HG03575 (cell line): ENCODE data around the gene F7.
"Not testable (repeated sequence)": the region's sequence is repeated elsewhere in the genome, so short reads cannot be mapped to it uniquely, and the experiment has no call there.

Experiments used
- ATAC-seq: cut with Tn5 transposase; IDR thresholded peaks from one replicate; pipeline ENCODE4 v1.9.1; 2021; ENCODE audit not compliant: unreplicated experiment, insufficient number of reproducible peaks, low FRiP score; ENCODE audit errors: extremely low read depth

Gene F7

GRCh38 chr13:113157929-113158747 lies 52.5 kb downstream of the F7 start, which contains the start of gene PROZ:
Gene PROZ, plus strand, starts transcription at chr13:113158648. Its CDS starts 13 bp downstream, at chr13:113158661.
- no peak for ATAC-seq

- no peak for ATAC-seq
These were observed 53.4 kb downstream of the F7 start for GRCh38 chr13:113158946-113159345.

- ATAC-seq: no peak
These were observed 54.1 kb downstream of the F7 start for GRCh38 chr13:113159701-113160100.

GRCh38 chr13:113160983-113161382 lies 55.4 kb downstream of the F7 start:
- no peak for ATAC-seq

- no peak for ATAC-seq
These were observed 55.8 kb downstream of the F7 start for GRCh38 chr13:113161433-113161832.

- ATAC-seq: not testable (repeated sequence)
These were observed 56.4 kb downstream of the F7 start for GRCh38 chr13:113161975-113162374.

- ATAC-seq: no peak
These were observed 57.4 kb downstream of the F7 start for GRCh38 chr13:113162783-113163685.

- ATAC-seq: no peak
These were observed 58.9 kb downstream of the F7 start for GRCh38 chr13:113164492-113164891.

GRCh38 chr13:113166266-113166665 lies 60.7 kb downstream of the F7 start:
- no peak for ATAC-seq

- no peak for ATAC-seq
These were observed 61.1 kb downstream of the F7 start for GRCh38 chr13:113166681-113167080.

GRCh38 chr13:113167155-113167554 lies 61.6 kb downstream of the F7 start:
- no peak for ATAC-seq

- ATAC-seq: no peak
These were observed 62.0 kb downstream of the F7 start for GRCh38 chr13:113167575-113167974.

GRCh38 chr13:113168211-113168610 lies 62.6 kb downstream of the F7 start:
- no peak for ATAC-seq

- no peak for ATAC-seq
These were observed 64.0 kb downstream of the F7 start for GRCh38 chr13:113169277-113170272.
